ENCODE measurements around the gene TPH2. TPM values are rescaled to one million over a fixed set of nuclear protein-coding genes. Genes with fewer than 3 reads are reported as not detected.

TPH2 gene
- total RNA-seq, 1 donor from 2014 or later = not detected

GRCh38 chr12:71947645-71948105 lies 9.0 kb downstream of the TPH2 start:
- intact Hi-C loops (cut with micrococcal nuclease) = no loop called here
- H3K4me1 Mint-ChIP-seq (ENCODE audit: low read depth) = no peaks in the 10 kb centered on the region
- DNase-seq (ENCODE audit: low spot score) = no peak
- H3K27ac Mint-ChIP-seq = no peak overlapping the region
- no peaks in the 10 kb centered on the region for H3K9me3 Mint-ChIP-seq
- H3K36me3 Mint-ChIP-seq (ENCODE audit: low read depth) = no peaks in the 10 kb centered on the region
- H3K27me3 Mint-ChIP-seq (ENCODE audit: low read depth) = peaks cover 28% of the 10 kb centered on the region
- no peak overlapping the region for H3K4me3 Mint-ChIP-seq (ENCODE audit: low read depth)

DNA sequence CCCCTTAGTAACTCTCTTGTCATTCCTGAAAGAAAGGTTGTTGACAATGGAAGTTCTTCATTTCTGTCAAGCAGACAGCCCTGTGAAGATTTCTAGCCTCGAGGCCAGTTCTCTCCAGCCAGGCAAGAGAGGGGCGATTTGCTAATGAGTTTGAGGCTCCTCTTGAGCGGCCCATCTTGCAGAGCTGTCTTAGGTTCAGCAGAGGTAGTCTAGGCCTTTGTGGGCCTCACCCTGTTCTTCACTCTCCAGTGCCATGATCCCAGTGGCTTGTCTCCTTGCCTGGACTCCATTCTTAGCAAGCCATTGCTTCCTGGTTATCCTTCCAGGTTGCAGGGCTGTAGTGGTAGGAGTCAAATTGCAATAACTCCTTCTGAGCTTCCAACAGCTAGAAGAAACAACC lies 9.7 kb downstream of the TPH2 start:
- H3K4me1 Mint-ChIP-seq (ENCODE audit: low read depth) = no peaks in the 10 kb centered on the region
- H3K9me3 Mint-ChIP-seq = no peaks in the 10 kb centered on the region
- intact Hi-C loops (cut with micrococcal nuclease) = no loop called here
- H3K4me3 Mint-ChIP-seq (ENCODE audit: low read depth) = no peak overlapping the region
- no peak for DNase-seq (ENCODE audit: low spot score)
- H3K36me3 Mint-ChIP-seq (ENCODE audit: low read depth) = no peaks in the 10 kb centered on the region
- no peak overlapping the region for H3K27ac Mint-ChIP-seq
- H3K27me3 Mint-ChIP-seq (ENCODE audit: low read depth) = peaks cover 22% of the 10 kb centered on the region

GRCh38 chr12:71949646-71950045 lies 11.0 kb downstream of the TPH2 start:
- Mint-ChIP-seq H3K9me3 (no peaks in the 10 kb centered on the region), H3K27me3 (ENCODE audit: low read depth) (peaks cover 19% of the 10 kb centered on the region), H3K27ac (no peak overlapping the region), H3K4me3 (ENCODE audit: low read depth) (no peak overlapping the region), H3K36me3 (ENCODE audit: low read depth) (no peaks in the 10 kb centered on the region), H3K4me1 (ENCODE audit: low read depth) (no peaks in the 10 kb centered on the region)
- no peak for DNase-seq (ENCODE audit: low spot score)
- intact Hi-C loops (cut with micrococcal nuclease) = no loop called here

DNA sequence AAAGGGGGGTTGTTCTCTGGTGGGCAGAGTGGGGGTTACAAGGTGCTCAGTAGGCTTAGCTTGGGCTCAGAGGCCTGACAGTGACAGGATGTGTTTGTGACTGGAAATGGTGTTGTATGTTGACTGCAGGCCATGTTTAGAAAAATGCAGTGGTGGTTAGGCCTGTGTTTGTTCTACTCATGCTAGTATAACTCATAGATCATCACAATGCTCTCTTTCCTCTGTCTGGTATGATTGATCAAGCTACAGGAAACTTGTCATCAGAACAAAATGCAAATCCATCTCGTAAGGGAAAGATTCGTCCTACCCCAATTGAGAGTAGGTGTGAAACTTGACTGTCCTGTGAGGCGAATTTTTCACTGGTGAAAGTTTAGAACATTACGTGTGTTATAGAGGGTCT lies 11.8 kb downstream of the TPH2 start:
- no peak overlapping the region for H3K4me3 Mint-ChIP-seq (ENCODE audit: low read depth)
- DNase-seq (ENCODE audit: low spot score) = no peak
- H3K27ac Mint-ChIP-seq = no peak overlapping the region
- intact Hi-C loops (cut with micrococcal nuclease) = no loop called here
- H3K4me1 Mint-ChIP-seq (ENCODE audit: low read depth) = no peaks in the 10 kb centered on the region
- no peaks in the 10 kb centered on the region for H3K9me3 Mint-ChIP-seq
- no peaks in the 10 kb centered on the region for H3K36me3 Mint-ChIP-seq (ENCODE audit: low read depth)
- H3K27me3 Mint-ChIP-seq (ENCODE audit: low read depth) = peaks cover 13% of the 10 kb centered on the region

GRCh38 chr12:71950819-71951218 lies 12.2 kb downstream of the TPH2 start:
- intact Hi-C loops (cut with micrococcal nuclease) = no loop called here
- Mint-ChIP-seq H3K27ac (no peak overlapping the region), H3K36me3 (ENCODE audit: low read depth) (no peaks in the 10 kb centered on the region), H3K4me1 (ENCODE audit: low read depth) (no peaks in the 10 kb centered on the region), H3K27me3 (ENCODE audit: low read depth) (peaks cover 13% of the 10 kb centered on the region), H3K4me3 (ENCODE audit: low read depth) (no peak overlapping the region), H3K9me3 (no peaks in the 10 kb centered on the region)
- no peak for DNase-seq (ENCODE audit: low spot score)

GRCh38 chr12:71954083-71954778 lies 15.6 kb downstream of the TPH2 start:
- Mint-ChIP-seq H3K36me3 (ENCODE audit: low read depth) (no peaks in the 10 kb centered on the region), H3K27ac (no peak overlapping the region), H3K4me3 (ENCODE audit: low read depth) (no peak overlapping the region), H3K27me3 (ENCODE audit: low read depth) (peaks cover 2% of the 10 kb centered on the region), H3K9me3 (no peaks in the 10 kb centered on the region), H3K4me1 (ENCODE audit: low read depth) (no peaks in the 10 kb centered on the region)
- intact Hi-C loops (cut with micrococcal nuclease) = no loop called here
- DNase-seq (ENCODE audit: low spot score) = no peak

DNA sequence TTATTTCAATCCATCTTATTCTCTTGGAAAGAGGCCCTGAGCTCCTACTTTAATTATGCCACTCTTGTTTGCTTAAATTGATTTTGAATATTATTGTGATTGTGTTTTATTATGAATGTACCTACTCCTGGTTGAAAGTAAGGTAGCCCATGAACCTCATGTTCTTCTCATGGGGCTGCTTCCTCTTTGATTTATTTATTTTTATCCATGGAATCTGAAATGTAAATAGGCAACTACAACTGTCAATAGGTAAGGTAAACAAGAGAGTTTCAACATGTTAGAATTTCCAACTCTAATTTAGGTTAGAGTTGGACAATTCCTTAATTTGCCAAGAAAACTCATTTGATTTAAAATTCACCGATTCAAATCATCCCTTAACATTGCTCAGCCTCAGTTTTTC lies 16.2 kb downstream of the TPH2 start:
- Mint-ChIP-seq H3K36me3 (ENCODE audit: low read depth) (no peaks in the 10 kb centered on the region), H3K4me3 (ENCODE audit: low read depth) (no peak overlapping the region), H3K27ac (no peak overlapping the region), H3K27me3 (ENCODE audit: low read depth) (peaks cover 4% of the 10 kb centered on the region), H3K9me3 (no peaks in the 10 kb centered on the region), H3K4me1 (ENCODE audit: low read depth) (no peaks in the 10 kb centered on the region)
- intact Hi-C loops (cut with micrococcal nuclease) = no loop called here
- no peak for DNase-seq (ENCODE audit: low spot score)

GRCh38 chr12:71955970-71956369 lies 17.3 kb downstream of the TPH2 start:
- Mint-ChIP-seq H3K4me1 (ENCODE audit: low read depth) (no peaks in the 10 kb centered on the region), H3K36me3 (ENCODE audit: low read depth) (no peaks in the 10 kb centered on the region), H3K4me3 (ENCODE audit: low read depth) (no peak overlapping the region), H3K27ac (no peak overlapping the region), H3K27me3 (ENCODE audit: low read depth) (peaks cover 5% of the 10 kb centered on the region), H3K9me3 (no peaks in the 10 kb centered on the region)
- intact Hi-C loops (cut with micrococcal nuclease) = no loop called here
- DNase-seq (ENCODE audit: low spot score) = no peak

DNA sequence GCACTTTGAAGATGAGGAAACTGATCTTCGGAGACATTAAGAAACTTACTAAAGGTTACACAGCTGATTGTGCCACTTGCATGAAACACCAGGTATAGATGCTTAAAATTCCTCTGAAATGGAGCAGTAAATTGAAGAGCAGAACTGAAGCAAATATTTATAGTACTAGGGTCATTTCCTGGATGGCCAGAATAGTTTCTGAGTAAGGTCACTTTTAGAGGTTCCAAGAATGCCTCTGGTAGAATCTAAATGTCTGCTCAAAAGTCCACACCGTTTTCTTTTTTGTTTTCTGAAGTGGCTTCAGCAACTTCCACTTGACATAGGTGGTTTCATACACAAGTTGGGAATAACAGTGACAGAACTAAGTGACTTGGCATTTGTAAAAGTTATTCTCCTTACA lies 19.4 kb downstream of the TPH2 start:
- no peak for DNase-seq (ENCODE audit: low spot score)
- no peak overlapping the region for H3K27ac Mint-ChIP-seq
- no peak overlapping the region for H3K4me3 Mint-ChIP-seq (ENCODE audit: low read depth)
- peaks cover 9% of the 10 kb centered on the region for H3K27me3 Mint-ChIP-seq (ENCODE audit: low read depth)
- H3K4me1 Mint-ChIP-seq (ENCODE audit: low read depth) = no peaks in the 10 kb centered on the region
- H3K9me3 Mint-ChIP-seq = no peaks in the 10 kb centered on the region
- H3K36me3 Mint-ChIP-seq (ENCODE audit: low read depth) = no peaks in the 10 kb centered on the region
- intact Hi-C loops (cut with micrococcal nuclease) = no loop called here

DNA sequence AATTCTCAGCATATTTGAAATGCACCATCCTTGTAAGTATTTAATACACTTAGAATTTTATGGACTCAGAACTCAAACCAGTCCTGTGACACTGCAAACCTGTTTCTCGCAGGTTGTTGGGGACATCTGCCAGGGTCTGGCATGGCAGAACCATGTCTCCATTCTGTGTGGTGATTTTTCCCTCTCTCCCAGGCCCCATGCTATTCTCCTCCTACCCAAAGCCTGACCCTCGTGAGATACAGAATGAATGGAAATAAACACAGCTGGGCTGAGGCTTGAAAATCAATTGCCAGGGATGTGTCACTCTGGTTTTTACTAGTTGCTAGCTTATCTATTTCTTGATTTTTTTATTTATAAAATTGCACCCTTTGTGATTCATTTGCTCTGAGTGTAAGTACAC lies 19.8 kb downstream of the TPH2 start:
- no peak for DNase-seq (ENCODE audit: low spot score)
- Mint-ChIP-seq H3K4me1 (ENCODE audit: low read depth) (no peaks in the 10 kb centered on the region), H3K27me3 (ENCODE audit: low read depth) (peaks cover 9% of the 10 kb centered on the region), H3K36me3 (ENCODE audit: low read depth) (no peaks in the 10 kb centered on the region), H3K27ac (no peak overlapping the region), H3K9me3 (no peaks in the 10 kb centered on the region), H3K4me3 (ENCODE audit: low read depth) (no peak overlapping the region)
- intact Hi-C loops (cut with micrococcal nuclease) = no loop called here

DNA sequence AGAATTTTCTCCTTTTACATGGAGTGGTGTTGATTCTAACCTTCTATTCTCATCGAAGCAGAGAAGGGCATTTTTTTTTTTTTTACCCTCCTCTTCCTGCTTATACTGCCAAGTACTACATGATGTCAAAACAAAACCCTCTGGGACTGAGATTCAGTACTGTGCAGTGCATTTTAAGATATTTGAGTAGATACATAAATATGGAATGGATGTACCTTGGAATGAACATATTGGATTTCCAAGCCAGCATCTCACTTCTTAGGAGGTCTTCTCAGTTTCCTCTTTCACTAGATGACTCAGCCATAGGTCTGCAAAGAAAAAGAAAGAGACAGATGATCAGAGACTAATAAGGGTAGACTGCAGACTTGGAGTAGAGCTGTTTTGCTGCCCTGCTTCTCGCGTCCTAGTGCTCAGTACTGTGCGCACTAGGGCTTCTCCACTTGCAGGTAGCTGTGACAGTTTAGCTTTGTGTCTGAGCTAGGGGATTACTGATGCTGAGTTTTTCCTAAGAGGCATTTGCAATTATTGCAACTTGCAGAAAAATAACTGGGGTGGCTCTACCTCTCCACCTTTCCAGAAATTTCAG lies 20.4 kb downstream of the TPH2 start:
- H3K4me3 Mint-ChIP-seq (ENCODE audit: low read depth) = no peak overlapping the region
- H3K4me1 Mint-ChIP-seq (ENCODE audit: low read depth) = no peaks in the 10 kb centered on the region
- H3K27ac Mint-ChIP-seq = no peak overlapping the region
- no peak for DNase-seq (ENCODE audit: low spot score)
- H3K9me3 Mint-ChIP-seq = no peaks in the 10 kb centered on the region
- H3K36me3 Mint-ChIP-seq (ENCODE audit: low read depth) = no peaks in the 10 kb centered on the region
- H3K27me3 Mint-ChIP-seq (ENCODE audit: low read depth) = peaks cover 7% of the 10 kb centered on the region
- intact Hi-C loops (cut with micrococcal nuclease) = no loop called here

DNA sequence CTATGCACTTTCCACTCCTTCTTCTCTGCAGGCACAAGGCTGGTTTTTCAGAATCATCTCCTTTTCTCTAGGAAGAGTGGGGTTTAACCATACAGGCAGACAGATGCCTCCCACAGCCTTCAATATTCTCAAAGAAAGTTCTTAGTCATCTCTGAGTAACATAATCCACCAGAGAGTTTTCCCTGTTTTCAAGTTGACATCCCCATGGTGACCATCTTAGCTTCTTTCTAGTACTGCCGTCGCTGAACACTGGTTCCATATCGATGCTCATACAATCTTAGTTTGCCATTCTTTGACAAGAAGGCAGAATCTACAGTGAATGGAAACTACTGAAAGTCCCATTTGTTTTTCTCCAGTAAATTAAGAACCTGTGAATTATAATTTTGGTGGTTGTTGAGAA lies 28.6 kb downstream of the TPH2 start:
- no peak for DNase-seq (ENCODE audit: low spot score)
- Mint-ChIP-seq H3K4me1 (ENCODE audit: low read depth) (no peaks in the 10 kb centered on the region), H3K36me3 (ENCODE audit: low read depth) (no peaks in the 10 kb centered on the region), H3K4me3 (ENCODE audit: low read depth) (no peak overlapping the region), H3K9me3 (no peaks in the 10 kb centered on the region), H3K27ac (no peak overlapping the region), H3K27me3 (ENCODE audit: low read depth) (peaks cover 5% of the 10 kb centered on the region)
- intact Hi-C loops (cut with micrococcal nuclease) = no loop called here

DNA sequence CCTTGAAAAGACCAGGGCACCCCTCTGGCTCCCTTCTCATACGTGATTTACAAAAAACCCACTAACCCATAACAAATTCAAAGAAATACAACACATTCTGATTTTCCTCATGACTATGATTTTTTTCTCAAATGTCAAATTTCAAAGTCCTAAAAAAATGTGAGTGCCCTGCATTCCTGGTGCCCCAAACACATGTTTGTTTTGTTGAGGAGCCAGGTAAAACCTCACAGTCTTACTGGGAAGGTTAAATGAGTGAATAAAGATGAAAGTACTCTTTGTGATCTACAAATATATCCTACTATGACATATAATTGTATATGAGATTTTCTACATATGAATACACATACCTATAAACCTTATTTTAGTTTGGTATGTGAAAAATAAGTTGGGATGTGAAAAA lies 30.7 kb downstream of the TPH2 start:
- intact Hi-C loops (cut with micrococcal nuclease) = no loop called here
- Mint-ChIP-seq H3K27me3 (ENCODE audit: low read depth) (peaks cover 5% of the 10 kb centered on the region), H3K9me3 (no peaks in the 10 kb centered on the region), H3K4me1 (ENCODE audit: low read depth) (peaks cover 4% of the 10 kb centered on the region), H3K27ac (no peak overlapping the region), H3K4me3 (ENCODE audit: low read depth) (no peak overlapping the region), H3K36me3 (ENCODE audit: low read depth) (no peaks in the 10 kb centered on the region)
- no peak for DNase-seq (ENCODE audit: low spot score)
